Measurements from ENCODE around the gene OR51V1. TPM values are rescaled to one million over a fixed set of nuclear protein-coding genes. Genes with fewer than 3 reads are reported as not detected.

OR51V1 gene
- polyA plus RNA-seq, 2 of the 4 experiments (the other 2 are of a cell fraction) = not detected

Other genes with a start within 250 kb of the OR51V1 start
- gene OR51A2, start 245.0 kb downstream of the OR51V1 start, polyA plus RNA-seq (2011; rRNA removed) = not detected in 2 replicates
- gene OR51A2, start 245.0 kb downstream of the OR51V1 start, polyA plus RNA-seq (2017; fragmentation: RNase III; extraction: RNeasy Plus Mini Kit Qiagen cat#74134 plus additional on column Dnase treatment) = not detected in 3 replicates
- not detected in 2 replicates for gene OR51L1, start 205.8 kb downstream of the OR51V1 start, polyA plus RNA-seq (2011; rRNA removed)
- gene OR51L1, start 205.8 kb downstream of the OR51V1 start, polyA plus RNA-seq (2017; fragmentation: RNase III; extraction: RNeasy Plus Mini Kit Qiagen cat#74134 plus additional on column Dnase treatment) = not detected in 3 replicates
- gene OR52J3, start 154.2 kb downstream of the OR51V1 start, polyA plus RNA-seq (2011; rRNA removed) = not detected in 2 replicates
- not detected in 3 replicates for gene OR52J3, start 154.2 kb downstream of the OR51V1 start, polyA plus RNA-seq (2017; fragmentation: RNase III; extraction: RNeasy Plus Mini Kit Qiagen cat#74134 plus additional on column Dnase treatment)
- not detected in 2 replicates for gene OR52E2, start 141.1 kb downstream of the OR51V1 start, polyA plus RNA-seq (2011; rRNA removed)
- gene OR52E2, start 141.1 kb downstream of the OR51V1 start, polyA plus RNA-seq (2017; fragmentation: RNase III; extraction: RNeasy Plus Mini Kit Qiagen cat#74134 plus additional on column Dnase treatment) = not detected in 3 replicates
- not detected in 2 replicates for gene OR52E1, start 131.1 kb downstream of the OR51V1 start, polyA plus RNA-seq (2011; rRNA removed)
- not detected in 3 replicates for gene OR52E1, start 131.1 kb downstream of the OR51V1 start, polyA plus RNA-seq (2017; fragmentation: RNase III; extraction: RNeasy Plus Mini Kit Qiagen cat#74134 plus additional on column Dnase treatment)
- not detected in 2 replicates for gene OR52A5, start 62.3 kb downstream of the OR51V1 start, polyA plus RNA-seq (2011; rRNA removed)
- gene OR52A5, start 62.3 kb downstream of the OR51V1 start, polyA plus RNA-seq (2017; fragmentation: RNase III; extraction: RNeasy Plus Mini Kit Qiagen cat#74134 plus additional on column Dnase treatment) = not detected in 3 replicates
- not detected in 2 replicates for gene OR52A1, start 45.9 kb downstream of the OR51V1 start, polyA plus RNA-seq (2011; rRNA removed)
- gene OR52A1, start 45.9 kb downstream of the OR51V1 start, polyA plus RNA-seq (2017; fragmentation: RNase III; extraction: RNeasy Plus Mini Kit Qiagen cat#74134 plus additional on column Dnase treatment) = not detected in 3 replicates
- 0.30 TPM in 1 of 2 replicates, not detected in the other for gene HBB, start 26.4 kb upstream of the OR51V1 start, polyA plus RNA-seq (2011; rRNA removed)
- gene HBB, start 26.4 kb upstream of the OR51V1 start, polyA plus RNA-seq (2017; fragmentation: RNase III; extraction: RNeasy Plus Mini Kit Qiagen cat#74134 plus additional on column Dnase treatment) = not detected in 3 replicates
- not detected in 2 replicates for gene HBD, start 33.8 kb upstream of the OR51V1 start, polyA plus RNA-seq (2011; rRNA removed)
- gene HBD, start 33.8 kb upstream of the OR51V1 start, polyA plus RNA-seq (2017; fragmentation: RNase III; extraction: RNeasy Plus Mini Kit Qiagen cat#74134 plus additional on column Dnase treatment) = not detected in 3 replicates
- not detected in 2 replicates for gene HBG1, start 49.2 kb upstream of the OR51V1 start, polyA plus RNA-seq (2011; rRNA removed)
- not detected in 3 replicates for gene HBG1, start 49.2 kb upstream of the OR51V1 start, polyA plus RNA-seq (2017; fragmentation: RNase III; extraction: RNeasy Plus Mini Kit Qiagen cat#74134 plus additional on column Dnase treatment)
- gene HBG2, start 54.1 kb upstream of the OR51V1 start, polyA plus RNA-seq (2011; rRNA removed) = not detected in 2 replicates
- gene HBG2, start 54.1 kb upstream of the OR51V1 start, polyA plus RNA-seq (2017; fragmentation: RNase III; extraction: RNeasy Plus Mini Kit Qiagen cat#74134 plus additional on column Dnase treatment) = not detected in 3 replicates
- 0.24 and 0.32 TPM in 2 replicates for gene HBE1, start 69.3 kb upstream of the OR51V1 start, polyA plus RNA-seq (2011; rRNA removed)
- gene HBE1, start 69.3 kb upstream of the OR51V1 start, polyA plus RNA-seq (2017; fragmentation: RNase III; extraction: RNeasy Plus Mini Kit Qiagen cat#74134 plus additional on column Dnase treatment) = 0.10 TPM in 1 of 3 replicates, not detected in the others
- 0.11 TPM in 1 of 2 replicates, not detected in the other for gene OR51B4, start 101.3 kb upstream of the OR51V1 start, polyA plus RNA-seq (2011; rRNA removed)
- gene OR51B4, start 101.3 kb upstream of the OR51V1 start, polyA plus RNA-seq (2017; fragmentation: RNase III; extraction: RNeasy Plus Mini Kit Qiagen cat#74134 plus additional on column Dnase treatment) = not detected in 3 replicates
- gene OR51B2, start 123.6 kb upstream of the OR51V1 start, polyA plus RNA-seq (2011; rRNA removed) = not detected in 2 replicates
- gene OR51B2, start 123.6 kb upstream of the OR51V1 start, polyA plus RNA-seq (2017; fragmentation: RNase III; extraction: RNeasy Plus Mini Kit Qiagen cat#74134 plus additional on column Dnase treatment) = not detected in 3 replicates
- 0.09 and 0.19 TPM in 2 replicates for gene OR51B5, start 142.8 kb upstream of the OR51V1 start, polyA plus RNA-seq (2011; rRNA removed)
- gene OR51B5, start 142.8 kb upstream of the OR51V1 start, polyA plus RNA-seq (2017; fragmentation: RNase III; extraction: RNeasy Plus Mini Kit Qiagen cat#74134 plus additional on column Dnase treatment) = 0.06 to 0.10 TPM in 2 of 3 replicates, not detected in the other
- not detected in 2 replicates for gene OR51B6, start 150.8 kb upstream of the OR51V1 start, polyA plus RNA-seq (2011; rRNA removed)
- gene OR51B6, start 150.8 kb upstream of the OR51V1 start, polyA plus RNA-seq (2017; fragmentation: RNase III; extraction: RNeasy Plus Mini Kit Qiagen cat#74134 plus additional on column Dnase treatment) = not detected in 3 replicates
- not detected in 2 replicates for gene OR51M1, start 183.1 kb upstream of the OR51V1 start, polyA plus RNA-seq (2011; rRNA removed)
- gene OR51M1, start 183.1 kb upstream of the OR51V1 start, polyA plus RNA-seq (2017; fragmentation: RNase III; extraction: RNeasy Plus Mini Kit Qiagen cat#74134 plus additional on column Dnase treatment) = not detected in 3 replicates
- gene OR51Q1, start 221.4 kb upstream of the OR51V1 start, polyA plus RNA-seq (2011; rRNA removed) = not detected in 2 replicates
- not detected in 3 replicates for gene OR51Q1, start 221.4 kb upstream of the OR51V1 start, polyA plus RNA-seq (2017; fragmentation: RNase III; extraction: RNeasy Plus Mini Kit Qiagen cat#74134 plus additional on column Dnase treatment)
- gene OR51I1, start 240.8 kb upstream of the OR51V1 start, polyA plus RNA-seq (2011; rRNA removed) = not detected in 2 replicates
- gene OR51I1, start 240.8 kb upstream of the OR51V1 start, polyA plus RNA-seq (2017; fragmentation: RNase III; extraction: RNeasy Plus Mini Kit Qiagen cat#74134 plus additional on column Dnase treatment) = not detected in 3 replicates
- gene OR51I2, start 248.6 kb upstream of the OR51V1 start, polyA plus RNA-seq (2011; rRNA removed) = not detected in 2 replicates
- not detected in 3 replicates for gene OR51I2, start 248.6 kb upstream of the OR51V1 start, polyA plus RNA-seq (2017; fragmentation: RNase III; extraction: RNeasy Plus Mini Kit Qiagen cat#74134 plus additional on column Dnase treatment)